Loucy (cell line): ENCODE data around the gene GALNT18.

ENCODE experiments used
- CTCF ChIP-seq: fragments of 200-600 bp; sonication (generic); conservative IDR thresholded peaks from 2 replicates; pipeline ENCODE4 v1.5.1; 2014; ENCODE audit warnings: mild to moderate bottlenecking, antibody characterized with exemption, low read length
- EZH2phosphoT487 ChIP-seq: fragments of 200-600 bp; IDR thresholded peaks from 2 replicates; pipeline ENCODE4 v1.6.1; 2018; ENCODE audit warnings: antibody characterized with exemption, mild to moderate bottlenecking, moderate library complexity, borderline replicate concordance

- TF ChIP-seq CTCF (no peak), EZH2phosphoT487 (no peak)
Observed at GRCh38 chr11:11441091-11441490, 180.7 kb downstream of the GALNT18 start.
